IMR-90 (cell line): Measurements from ENCODE around the gene PHF14. TPM values are rescaled to one million over a fixed set of nuclear protein-coding genes. Genes with fewer than 3 reads are reported as not detected.

Experiments used
- ATAC-seq: fragments of 200-7000 bp; cut with Tn5 transposase; 2 replicates; pipeline ENCODE4 v1.9.1; 2020; ENCODE audit warnings: low read depth, mild to moderate bottlenecking, moderate library complexity
- BruUV-seq: library from RNA; stranded (reverse); fragments of 400-500 nt; replicated peaks from 2 replicates; lab custom pipeline; 2021; lab: Mats Ljungman, UMichigan
- CTCF ChIA-PET: fragments of 300-600 bp; formaldehyde crosslinking; extraction: SDS; loops from one replicate; lab custom pipeline; 2021; ENCODE audit warnings: antibody characterized with exemption; lab: Yijun Ruan, JAX
- POLR2A ChIA-PET: fragments of 300-600 bp; sonication (Branson Sonifier 250); formaldehyde crosslinking; loops from one replicate; lab custom pipeline; 2022; ENCODE audit warnings: antibody characterized with exemption; ENCODE audit not compliant: unreplicated experiment; lab: Charles Lee
- DNase-seq: peaks from one replicate; pipeline ENCODE4 v3.0.0; 2013
- H2AFZ ChIP-seq: replicated peaks from 2 replicates; pipeline ENCODE3; 2013; ENCODE audit warnings: low read length, mild to moderate bottlenecking; ENCODE audit not compliant: poor library complexity
- H2AK5ac ChIP-seq: 2 replicates; pipeline ENCODE4 v1.6.1; 2013; ENCODE audit warnings: low read depth, low read length, inconsistent platforms
- H2AK9ac ChIP-seq: replicated peaks from 2 replicates; pipeline ENCODE3; 2013; ENCODE audit warnings: mild to moderate bottlenecking, low read depth, low read length, moderate library complexity; ENCODE audit not compliant: poor library complexity
- H2BK120ac ChIP-seq: 2 replicates; pipeline ENCODE4 v1.6.1; 2013; ENCODE audit warnings: low read depth, low read length, inconsistent platforms
- H2BK15ac ChIP-seq: 3 replicates; pipeline ENCODE4 v1.6.1; 2013; ENCODE audit warnings: low read depth, low read length, inconsistent platforms
- H2BK20ac ChIP-seq: 2 replicates; pipeline ENCODE4 v1.6.1; 2013; ENCODE audit warnings: low read depth, mild to moderate bottlenecking, inconsistent platforms, low read length, moderate library complexity
- H2BK5ac ChIP-seq: 2 replicates; pipeline ENCODE4 v1.6.1; 2013; ENCODE audit warnings: mild to moderate bottlenecking, low read depth, low read length, inconsistent platforms; ENCODE audit not compliant: poor library complexity, severe bottlenecking
- H3K14ac ChIP-seq: replicated peaks from 2 replicates; pipeline ENCODE4 v1.6.1; 2013; ENCODE audit warnings: low read depth, low read length, inconsistent platforms
- H3K18ac ChIP-seq: 2 replicates; pipeline ENCODE4 v1.6.1; 2013; ENCODE audit warnings: low read depth, low read length, control low read depth
- H3K23ac ChIP-seq: 2 replicates; pipeline ENCODE4 v1.6.1; 2013; ENCODE audit warnings: low read depth, low read length, inconsistent platforms
- H3K27ac ChIP-seq: 2 replicates; pipeline ENCODE4 v1.5.1; 2013; ENCODE audit warnings: mild to moderate bottlenecking, control low read depth, low read length; ENCODE audit not compliant: insufficient read depth
- H3K27me3 ChIP-seq: 2 replicates; pipeline ENCODE4 v1.6.1; 2013; ENCODE audit warnings: low read length; ENCODE audit not compliant: control insufficient read depth, insufficient read depth
- H3K36me3 ChIP-seq: 2 replicates; pipeline ENCODE4 v1.6.1; 2013; ENCODE audit warnings: low read length, mixed read lengths; ENCODE audit not compliant: control insufficient read depth, insufficient read depth
- H3K4ac ChIP-seq: 2 replicates; pipeline ENCODE4 v1.6.1; 2013; ENCODE audit warnings: low read depth, low read length, inconsistent platforms
- H3K4me1 ChIP-seq: 2 replicates; pipeline ENCODE4 v1.6.1; 2013; ENCODE audit warnings: low read length, mixed read lengths; ENCODE audit not compliant: control insufficient read depth, insufficient read depth
- H3K4me2 ChIP-seq: 2 replicates; pipeline ENCODE4 v1.6.1; 2013; ENCODE audit warnings: low read depth, mild to moderate bottlenecking, control low read depth, low read length, moderate library complexity
- H3K4me3 ChIP-seq: 2 replicates; pipeline ENCODE4 v1.5.1; 2013; ENCODE audit warnings: low read depth, mild to moderate bottlenecking, control low read depth, low read length, moderate library complexity; ENCODE audit not compliant: insufficient read depth
- H3K56ac ChIP-seq: 2 replicates; pipeline ENCODE4 v1.6.1; 2013; ENCODE audit warnings: low read length, inconsistent platforms; ENCODE audit not compliant: insufficient read depth; ENCODE audit errors: extremely low read depth
- H3K79me1 ChIP-seq, 2 experiments: 2 replicates each; pipeline ENCODE4 v1.6.1; 2013; ENCODE audit warnings: low read length in 2 of 2, inconsistent platforms in 1 of 2, low read depth in 1 of 2
- H3K9ac ChIP-seq: 2 replicates; pipeline ENCODE4 v1.6.1; 2013; ENCODE audit warnings: low read depth, low read length, control low read depth
- H3K9me1 ChIP-seq: 2 replicates; pipeline ENCODE4 v1.6.1; 2013; ENCODE audit warnings: low read length, inconsistent platforms; ENCODE audit not compliant: insufficient read depth
- H3K9me3 ChIP-seq: 2 replicates; pipeline ENCODE4 v1.6.1; 2013; ENCODE audit warnings: low read length; ENCODE audit not compliant: control insufficient read depth, insufficient read depth
- H4K20me1 ChIP-seq: 2 replicates; pipeline ENCODE4 v1.6.1; 2013; ENCODE audit warnings: low read length, inconsistent platforms; ENCODE audit not compliant: insufficient read depth
- H4K5ac ChIP-seq: 2 replicates; pipeline ENCODE4 v1.6.1; 2013; ENCODE audit warnings: mild to moderate bottlenecking, low read depth, low read length, control low read depth
- H4K8ac ChIP-seq, 2 experiments: 2 replicates each; pipeline ENCODE4 v1.6.1; 2013; ENCODE audit warnings: low read depth in 2 of 2, low read length in 2 of 2, control low read depth in 1 of 2, inconsistent platforms in 1 of 2
- H4K91ac ChIP-seq: 2 replicates; pipeline ENCODE4 v1.6.1; 2013; ENCODE audit warnings: low read depth, low read length, inconsistent platforms; ENCODE audit not compliant: insufficient read depth
- BHLHE40 ChIP-seq: fragments of 150-350 bp; IDR thresholded peaks from 2 replicates; pipeline ENCODE4 v1.6.1; 2016; ENCODE audit warnings: mild to moderate bottlenecking, low read depth, low read length
- CEBPB ChIP-seq: IDR thresholded peaks from 2 replicates; pipeline ENCODE4 v1.6.1; 2012; ENCODE audit warnings: low read depth, low read length, improper control_type of control experiment
- CHD1 ChIP-seq: IDR thresholded peaks from 2 replicates; pipeline ENCODE4 v1.6.1; 2012; ENCODE audit warnings: low read depth, low read length, improper control_type of control experiment
- ELK1 ChIP-seq: fragments of 150-350 bp; IDR thresholded peaks from 2 replicates; pipeline ENCODE4 v1.6.1; 2016; ENCODE audit warnings: low read depth, mild to moderate bottlenecking, low read length, moderate library complexity, borderline replicate concordance
- FOS ChIP-seq: fragments of 150-350 bp; IDR thresholded peaks from 2 replicates; pipeline ENCODE4 v1.6.1; 2016; ENCODE audit warnings: low read depth, low read length
- MAFK ChIP-seq: IDR thresholded peaks from 2 replicates; pipeline ENCODE4 v1.6.1; 2012; ENCODE audit warnings: low read depth, low read length, improper control_type of control experiment
- MAZ ChIP-seq: IDR thresholded peaks from 2 replicates; pipeline ENCODE4 v1.6.1; 2012; ENCODE audit warnings: low read depth, mild to moderate bottlenecking, low read length, improper control_type of control experiment, moderate library complexity, borderline replicate concordance
- MXI1 ChIP-seq: IDR thresholded peaks from 2 replicates; pipeline ENCODE4 v1.6.1; 2012; ENCODE audit warnings: low read depth, mild to moderate bottlenecking, low read length, moderate library complexity, borderline replicate concordance
- POLR2A ChIP-seq: IDR thresholded peaks from 2 replicates; pipeline ENCODE4 v1.6.1; 2012; ENCODE audit warnings: mild to moderate bottlenecking, low read depth, low read length
- RAD21 ChIP-seq: IDR thresholded peaks from 2 replicates; pipeline ENCODE4 v1.6.1; 2012; ENCODE audit warnings: low read length, improper control_type of control experiment
- RCOR1 ChIP-seq: IDR thresholded peaks from 2 replicates; pipeline ENCODE4 v1.6.1; 2012; ENCODE audit warnings: mild to moderate bottlenecking, low read length, improper control_type of control experiment; ENCODE audit not compliant: insufficient replicate concordance
- RFX5 ChIP-seq: IDR thresholded peaks from 2 replicates; pipeline ENCODE4 v1.8.0; 2012; ENCODE audit warnings: low read depth, mild to moderate bottlenecking, low read length, moderate library complexity
- SMC3 ChIP-seq: fragments of 150-350 bp; IDR thresholded peaks from 2 replicates; pipeline ENCODE4 v1.6.1; 2016; ENCODE audit warnings: low read depth, mild to moderate bottlenecking, antibody characterized with exemption, low read length, moderate library complexity
- WGBS, 2 experiments: methylation state at CpG; one replicate each; pipeline versions ENCODE4 v1.1.5 to v1.1.7; 2013; ENCODE audit warnings: missing lambda C conversion rate in 2 of 2; ENCODE audit not compliant: insufficient read length in 1 of 2; ENCODE audit errors: extremely low coverage in 2 of 2; 5-methylcytosine and 5-hydroxymethylcytosine counted together
- dilution Hi-C: fragments of 300-500 bp; cut with HindIII; formaldehyde crosslinking; loops from one replicate; pipeline ENCODE4 v1.14.3; 2018; ENCODE audit warnings: low sequenced_read_pairs; ENCODE audit not compliant: unreplicated experiment
- in situ Hi-C: fragments of 300-500 bp; cut with MboI; formaldehyde crosslinking; loops from 3 replicates; pipeline ENCODE4 v1.14.3; 2019; ENCODE audit warnings: low sequenced_read_pairs, inconsistent platforms, mixed read lengths
- intact Hi-C: fragments of 100-400 bp; cut with micrococcal nuclease; formaldehyde crosslinking; loops from 2 replicates; pipeline ENCODE4 v1.10.0; 2022
- polyA plus RNA-seq, 3 experiments: library from polyadenylated mRNA; depleted of rRNA; stranded (reverse); fragments of >200 nt; gene quantifications; 2 replicates each; pipeline ENCODE4 v1.2.3, GENCODE V29; 2012; ENCODE audit warnings: low replicate concordance in 1 of 3
- total RNA-seq: library from RNA; depleted of rRNA; stranded (reverse); fragments of >200 nt; gene quantifications from 2 replicates; pipeline ENCODE4 v1.2.3, GENCODE V29; 2012
- TF ChIP-seq, protein P1 (sequence below): fragments of 150-350 bp; IDR thresholded peaks from 2 replicates; pipeline ENCODE4 v1.6.1; 2017; ENCODE audit warnings: mild to moderate bottlenecking, antibody characterized with exemption, low read length, low read depth
- TF ChIP-seq, protein P2 (sequence below): conservative IDR thresholded peaks from 2 replicates; pipeline ENCODE4 v1.5.1; 2012; ENCODE audit warnings: mild to moderate bottlenecking, low read depth, low read length, improper control_type of control experiment

PHF14 gene
- total and polyA plus RNA-seq, 2 of the 4 experiments (the other 2 are of a cell fraction): 8.7 to 17.2 TPM

- no peak overlapping the region for H3K56ac ChIP-seq
- H3K23ac ChIP-seq: no peak overlapping the region; the same call in 1 of the 2 replicates
- H3K27me3 ChIP-seq: peaks cover 1% of the 10 kb centered on the region; the same call in 1 of the 2 replicates
- H4K5ac ChIP-seq: no peak overlapping the region; the same call in 1 of the 2 replicates
- peak overlapping the region; percentile 33; the same call in 1 of the 2 replicates for H3K4me3 ChIP-seq
- no peak overlapping the region for H2AK9ac ChIP-seq
- in situ Hi-C loops: no loop called here
- H2BK120ac ChIP-seq: no peak overlapping the region
- H3K9ac ChIP-seq: no peak overlapping the region
- no TSS peak for BruUV-seq
- ATAC-seq (peak; percentile 75), DNase-seq (no peak)
- intact Hi-C loops: no loop called here
- WGBS, 2 experiments: no CpG with 5 or more reads among the region's 17 CpGs
- CTCF ChIA-PET: interaction anchor here (0.6 to 0.7 kb wide), 2 partner anchors 63 to 465 kb away, joined by 4 read pairs; no protein-coding TSS in a partner anchor
- H4K91ac ChIP-seq: no peak overlapping the region
- H3K36me3 ChIP-seq: no peaks in the 10 kb centered on the region
- H3K14ac ChIP-seq: no peak overlapping the region
- H3K9me1 ChIP-seq: no peaks in the 10 kb centered on the region
- H3K27ac ChIP-seq: no peak overlapping the region
- peak overlapping the region; percentile 81 for H3K4me2 ChIP-seq
- dilution Hi-C loops: no loop called here
- H4K8ac ChIP-seq: no peak overlapping the region
- peak overlapping the region; percentile 44 for H2AFZ ChIP-seq
- POLR2A ChIA-PET: no interaction called here
- H3K9me3 ChIP-seq: no peaks in the 10 kb centered on the region
- peaks cover 4% of the 10 kb centered on the region; the same call in 1 of the 2 replicates for H3K4me1 ChIP-seq
- no peak overlapping the region for H2BK5ac ChIP-seq
- no peak overlapping the region for H2BK15ac ChIP-seq
- no peak overlapping the region for H2BK20ac ChIP-seq
- no peak overlapping the region for H3K18ac ChIP-seq
- H3K79me1 ChIP-seq: no peaks in the 10 kb centered on the region
- no peak overlapping the region for H2AK5ac ChIP-seq
- H4K20me1 ChIP-seq: no peaks in the 10 kb centered on the region
- H3K4ac ChIP-seq: no peak overlapping the region
- no peak for TF ChIP-seq ELK1
- no peak for TF ChIP-seq RCOR1
- TF ChIP-seq, protein P1, sequence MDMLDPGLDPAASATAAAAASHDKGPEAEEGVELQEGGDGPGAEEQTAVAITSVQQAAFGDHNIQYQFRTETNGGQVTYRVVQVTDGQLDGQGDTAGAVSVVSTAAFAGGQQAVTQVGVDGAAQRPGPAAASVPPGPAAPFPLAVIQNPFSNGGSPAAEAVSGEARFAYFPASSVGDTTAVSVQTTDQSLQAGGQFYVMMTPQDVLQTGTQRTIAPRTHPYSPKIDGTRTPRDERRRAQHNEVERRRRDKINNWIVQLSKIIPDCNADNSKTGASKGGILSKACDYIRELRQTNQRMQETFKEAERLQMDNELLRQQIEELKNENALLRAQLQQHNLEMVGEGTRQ: no peak
- TF ChIP-seq CEBPB: no peak
- no peak for TF ChIP-seq POLR2A
- TF ChIP-seq MAFK: no peak
- no peak for TF ChIP-seq BHLHE40
- TF ChIP-seq SMC3: no peak
- TF ChIP-seq RFX5: no peak
- TF ChIP-seq, protein P2, sequence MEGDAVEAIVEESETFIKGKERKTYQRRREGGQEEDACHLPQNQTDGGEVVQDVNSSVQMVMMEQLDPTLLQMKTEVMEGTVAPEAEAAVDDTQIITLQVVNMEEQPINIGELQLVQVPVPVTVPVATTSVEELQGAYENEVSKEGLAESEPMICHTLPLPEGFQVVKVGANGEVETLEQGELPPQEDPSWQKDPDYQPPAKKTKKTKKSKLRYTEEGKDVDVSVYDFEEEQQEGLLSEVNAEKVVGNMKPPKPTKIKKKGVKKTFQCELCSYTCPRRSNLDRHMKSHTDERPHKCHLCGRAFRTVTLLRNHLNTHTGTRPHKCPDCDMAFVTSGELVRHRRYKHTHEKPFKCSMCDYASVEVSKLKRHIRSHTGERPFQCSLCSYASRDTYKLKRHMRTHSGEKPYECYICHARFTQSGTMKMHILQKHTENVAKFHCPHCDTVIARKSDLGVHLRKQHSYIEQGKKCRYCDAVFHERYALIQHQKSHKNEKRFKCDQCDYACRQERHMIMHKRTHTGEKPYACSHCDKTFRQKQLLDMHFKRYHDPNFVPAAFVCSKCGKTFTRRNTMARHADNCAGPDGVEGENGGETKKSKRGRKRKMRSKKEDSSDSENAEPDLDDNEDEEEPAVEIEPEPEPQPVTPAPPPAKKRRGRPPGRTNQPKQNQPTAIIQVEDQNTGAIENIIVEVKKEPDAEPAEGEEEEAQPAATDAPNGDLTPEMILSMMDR: no peak
- no peak for TF ChIP-seq MXI1
- no peak for TF ChIP-seq FOS
- no peak for TF ChIP-seq CHD1
- no peak for TF ChIP-seq MAZ
- TF ChIP-seq RAD21: no peak
These were observed 219.6 kb downstream of the PHF14 start for GRCh38 chr7:11193131-11193867.
